Effector CD4-positive, alpha-beta T cell (primary cell): ENCODE measurements around the gene CHRM5.

Experiments used
- DNase-seq: peaks from one replicate; pipeline ENCODE4 v3.0.0-alpha.2; 2020

Gene CHRM5

GRCh38 chr15:34102175-34102925 is 134.1 kb downstream of the CHRM5 start:
- DNase-seq = no peak

- no peak for DNase-seq
Measured at GRCh38 chr15:34106423-34106822, 138.1 kb downstream of the CHRM5 start.

- no peak for DNase-seq
Measured at GRCh38 chr15:34107315-34107714, 139.0 kb downstream of the CHRM5 start.

DNA sequence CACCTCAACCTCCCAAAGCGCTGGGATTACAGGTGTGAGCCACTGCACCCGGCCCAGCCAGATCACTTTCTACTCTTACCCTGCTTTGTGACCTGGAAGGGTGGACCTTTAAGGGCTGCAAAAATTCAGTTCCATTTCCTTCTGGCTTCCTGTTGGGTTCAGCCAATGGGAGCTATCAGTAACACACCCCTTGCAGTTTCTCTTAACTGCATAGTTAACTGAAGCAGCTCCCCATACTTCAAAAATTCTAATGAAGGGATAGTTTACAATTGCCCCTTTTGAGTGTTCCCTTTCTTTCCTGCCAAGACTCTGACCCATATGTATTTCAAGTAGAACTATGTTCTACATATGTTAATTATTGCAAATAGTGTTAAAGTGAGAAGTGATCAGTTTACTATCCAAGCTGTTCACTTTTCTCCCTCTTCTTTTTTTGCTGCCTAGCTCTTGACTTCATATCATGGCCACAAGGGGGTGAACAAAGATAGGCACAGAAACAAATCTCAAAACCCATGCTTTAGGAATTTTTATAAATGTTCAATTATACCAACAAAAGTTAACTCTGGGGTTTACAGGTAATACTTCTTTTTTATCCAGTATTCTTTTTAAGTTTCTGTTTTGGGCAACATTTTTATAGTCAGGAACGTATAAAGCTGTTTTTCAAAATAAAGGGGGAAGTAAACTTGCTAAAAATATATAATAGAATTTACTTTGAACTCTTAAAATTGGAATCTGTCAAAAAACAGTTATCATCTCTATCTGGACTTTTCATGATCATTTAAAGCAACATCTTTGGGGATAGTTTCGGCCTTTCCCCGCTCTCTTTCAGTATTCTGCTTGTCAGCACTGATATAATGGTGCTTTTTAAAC is 141.7 kb downstream of the CHRM5 start:
- DNase-seq = no peak

GRCh38 chr15:34111488-34111887 is 143.2 kb downstream of the CHRM5 start:
- DNase-seq = no peak

GRCh38 chr15:34114215-34114614 is 145.9 kb downstream of the CHRM5 start:
- no peak for DNase-seq

DNA sequence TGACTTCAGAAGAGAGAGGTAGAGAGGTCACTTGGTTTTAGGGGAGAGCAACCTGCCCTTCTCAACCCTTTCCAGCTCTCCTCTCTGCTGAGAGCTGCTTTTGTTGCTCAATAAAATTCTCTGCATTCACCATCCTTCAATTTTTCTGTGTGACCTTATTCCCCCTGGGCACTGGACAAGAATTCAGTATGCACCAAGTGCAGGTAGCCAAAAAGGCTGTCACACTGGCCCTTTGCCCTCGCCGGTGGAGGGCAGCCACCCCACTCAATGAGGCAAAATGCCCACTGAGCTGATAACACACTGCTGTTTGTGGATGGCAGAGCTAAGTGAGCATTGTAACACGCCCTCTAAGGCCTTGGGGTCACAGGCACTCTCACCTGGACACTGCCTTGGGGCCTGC is 146.4 kb downstream of the CHRM5 start:
- no peak for DNase-seq

- DNase-seq = no peak
Measured at GRCh38 chr15:34116620-34117019, 148.3 kb downstream of the CHRM5 start.
